H7 (cell line): ENCODE measurements around the gene RND1. TPM values are rescaled to one million over a fixed set of nuclear protein-coding genes. Genes with fewer than 3 reads are reported as not detected.

Source experiments
- DNase-seq: peaks from one replicate; pipeline ENCODE4 v3.0.0; 2012
- H3K27me3 ChIP-seq: 2 replicates; pipeline ENCODE4 v1.6.0; 2011; ENCODE audit warnings: mild to moderate bottlenecking, low read length; ENCODE audit not compliant: control insufficient read depth, insufficient read depth
- H3K36me3 ChIP-seq: replicated peaks from 2 replicates; pipeline ENCODE4 v1.5.1; 2011; ENCODE audit warnings: low read length; ENCODE audit not compliant: control insufficient read depth, insufficient read depth
- H3K4me3 ChIP-seq: 2 replicates; pipeline ENCODE4 v1.5.1; 2011; ENCODE audit warnings: low read depth, mild to moderate bottlenecking, control low read depth, low read length, moderate library complexity; ENCODE audit not compliant: insufficient read depth
- total RNA-seq: library from RNA; depleted of rRNA; stranded (reverse); fragments of >200 nt; shearing (Covaris generic); gene quantifications from 2 replicates; pipeline ENCODE4 v1.2.3, GENCODE V29; 2014

The RND1 gene
- total RNA-seq, 1 experiment from 2014 or later = 0.94 TPM

- DNase-seq = no peak
- H3K4me3 ChIP-seq = no peak overlapping the region
- peaks cover 29% of the 10 kb centered on the region for H3K36me3 ChIP-seq
- 0 out of 2 replicates have a peak, but pooled peaks cover 1% of the 10 kb centered on the region for H3K27me3 ChIP-seq
Measured at GRCh38 chr12:48827026-48827425, 38.6 kb downstream of the RND1 start.

- peaks cover 22% of the 10 kb centered on the region for H3K36me3 ChIP-seq
- H3K27me3 ChIP-seq = peaks cover 4% of the 10 kb centered on the region; the same call in 1 of the 2 replicates
- no peak overlapping the region for H3K4me3 ChIP-seq
- DNase-seq = no peak
Measured at GRCh38 chr12:48826209-48826855, 39.3 kb downstream of the RND1 start.

GRCh38 chr12:48824905-48825304 is 40.8 kb downstream of the RND1 start:
- H3K36me3 ChIP-seq = peaks cover 8% of the 10 kb centered on the region
- H3K4me3 ChIP-seq = no peak overlapping the region
- peaks cover 11% of the 10 kb centered on the region for H3K27me3 ChIP-seq
- no peak for DNase-seq

- peaks cover 2% of the 10 kb centered on the region for H3K36me3 ChIP-seq
- peak; percentile 89 for DNase-seq
- peaks cover 19% of the 10 kb centered on the region for H3K27me3 ChIP-seq
- H3K4me3 ChIP-seq = no peak overlapping the region
Measured at GRCh38 chr12:48824112-48824511, 41.6 kb downstream of the RND1 start.

GRCh38 chr12:48823281-48823680 is 42.4 kb downstream of the RND1 start:
- H3K4me3 ChIP-seq = no peak overlapping the region
- DNase-seq = no peak
- H3K36me3 ChIP-seq = no peaks in the 10 kb centered on the region
- peaks cover 23% of the 10 kb centered on the region for H3K27me3 ChIP-seq

- H3K4me3 ChIP-seq = no peak overlapping the region
- DNase-seq = no peak
Measured at GRCh38 chr12:48822711-48823110, 43.0 kb downstream of the RND1 start.

GRCh38 chr12:48822139-48822538 is 43.5 kb downstream of the RND1 start:
- DNase-seq = no peak
- no peaks in the 10 kb centered on the region for H3K36me3 ChIP-seq
- no peak overlapping the region for H3K4me3 ChIP-seq
- peaks cover 34% of the 10 kb centered on the region for H3K27me3 ChIP-seq

More at GRCh38 chr12:48822711-48823110, 43.0 kb downstream of the RND1 start:
- H3K27me3 ChIP-seq = peaks cover 29% of the 10 kb centered on the region
- no peaks in the 10 kb centered on the region for H3K36me3 ChIP-seq

- H3K36me3 ChIP-seq = no peaks in the 10 kb centered on the region
- H3K4me3 ChIP-seq = no peak overlapping the region
- peaks cover 51% of the 10 kb centered on the region for H3K27me3 ChIP-seq
- DNase-seq = no peak
Measured at GRCh38 chr12:48819986-48820725, 45.5 kb downstream of the RND1 start.

- H3K4me3 ChIP-seq = peak overlapping the region; percentile 63
- peaks cover 58% of the 10 kb centered on the region for H3K27me3 ChIP-seq
- no peak for DNase-seq
- no peaks in the 10 kb centered on the region for H3K36me3 ChIP-seq
Measured at GRCh38 chr12:48818831-48819590, 46.7 kb downstream of the RND1 start.

GRCh38 chr12:48817873-48818830 is 47.5 kb downstream of the RND1 start, which contains the start of gene CACNB3:
CACNB3 (plus strand) TSS chr12:48818496; CDS start chr12:48818930, 434 bp downstream.
- Histone ChIP-seq H3K4me3 (peak within 1 kb of the TSS; percentile 63), H3K27me3 (peaks cover 58% of the 10 kb centered on the region), H3K36me3 (no peaks in the 10 kb centered on the region)
- DNase-seq = peak; percentile 95

GRCh38 chr12:48816143-48816854 is 49.4 kb downstream of the RND1 start:
- Histone ChIP-seq H3K36me3 (no peaks in the 10 kb centered on the region), H3K4me3 (no peak overlapping the region), H3K27me3 (peaks cover 66% of the 10 kb centered on the region)
- no peak for DNase-seq

GRCh38 chr12:48815126-48816110 is 50.3 kb downstream of the RND1 start:
- Histone ChIP-seq H3K36me3 (no peaks in the 10 kb centered on the region), H3K27me3 (peaks cover 66% of the 10 kb centered on the region)

More at GRCh38 chr12:48815126-48816110, 50.3 kb downstream of the RND1 start:
- peak overlapping the region; percentile 80 for H3K4me3 ChIP-seq
- DNase-seq = peak; percentile 91
